Nephron progenitor cell (in vitro differentiated cells): ENCODE results near the gene BORA.
"Not testable (repeated sequence)": the region's sequence is repeated elsewhere in the genome, so short reads cannot be mapped to it uniquely, and the experiment has no call there.

Source experiments
- DNase-seq: peaks from one replicate; pipeline ENCODE4 v3.0.0; 2021
- H3K27ac Mint-ChIP-seq: 2 replicates; pipeline ENCODE4 v1.8.0; 2021; ENCODE audit warnings: mild to moderate bottlenecking, moderate library complexity, mixed read lengths
- H3K27me3 Mint-ChIP-seq: 2 replicates; pipeline ENCODE4 v1.8.0; 2021; ENCODE audit warnings: mild to moderate bottlenecking, low read depth, mixed read lengths; ENCODE audit not compliant: poor library complexity
- H3K36me3 Mint-ChIP-seq: 2 replicates; pipeline ENCODE4 v1.8.0; 2021; ENCODE audit warnings: low read depth, mixed read lengths
- H3K4me1 Mint-ChIP-seq: 2 replicates; pipeline ENCODE4 v1.8.0; 2021; ENCODE audit warnings: mixed read lengths
- H3K4me3 Mint-ChIP-seq: 2 replicates; pipeline ENCODE4 v1.8.0; 2021; ENCODE audit warnings: mild to moderate bottlenecking, moderate library complexity, mixed read lengths
- H3K9me3 Mint-ChIP-seq: 2 replicates; pipeline ENCODE4 v1.8.0; 2021; ENCODE audit warnings: mild to moderate bottlenecking, moderate library complexity, mixed read lengths
- CTCF ChIP-seq: fragments of 200-600 bp; sonication (generic); IDR thresholded peaks from 2 replicates; pipeline ENCODE4 v1.5.0; 2021; ENCODE audit warnings: antibody characterized with exemption

The BORA gene

DNA sequence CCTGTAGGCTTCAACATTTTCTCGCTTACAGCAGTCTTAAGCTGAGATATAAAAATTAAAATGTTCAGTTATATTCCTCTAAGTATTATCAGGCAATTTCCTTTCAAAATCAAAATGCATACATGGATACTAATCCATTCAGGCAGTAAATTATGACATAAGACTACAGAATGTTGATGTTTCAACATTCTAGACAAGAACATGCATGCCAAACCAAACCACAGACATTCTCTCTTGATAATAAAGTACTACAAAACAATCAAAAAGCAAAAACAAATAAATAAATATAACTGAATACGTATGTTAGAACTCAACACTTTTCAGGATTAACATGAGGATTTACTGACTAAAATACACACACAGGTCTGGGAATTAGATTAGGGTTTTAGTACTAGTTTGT, 46.3 kb downstream of the BORA start:
- Mint-ChIP-seq H3K4me3 (no peak overlapping the region), H3K9me3 (no peaks in the 10 kb centered on the region), H3K27me3 (no peaks in the 10 kb centered on the region), H3K36me3 (peaks cover 72% of the 10 kb centered on the region), H3K4me1 (no peaks in the 10 kb centered on the region), H3K27ac (no peak overlapping the region)
- no peak for DNase-seq
- no peak for TF ChIP-seq CTCF

GRCh38 chr13:72781451-72782439, 54.0 kb downstream of the BORA start, which contains the start of the genes DIS3 and PIBF1:
TSS of gene DIS3 (minus strand) at chr13:72781900. CDS start at chr13:72781832, 68 bp downstream.
TSS of gene PIBF1 (plus strand) at chr13:72782133. CDS start at chr13:72783470, 1,337 bp downstream.
- TF ChIP-seq CTCF, result no peak
- Mint-ChIP-seq H3K27ac (peak within 1 kb of the TSS; percentile 100), H3K36me3 (peaks cover 43% of the 10 kb centered on the region), H3K27me3 (no peaks in the 10 kb centered on the region), H3K4me3 (peak within 1 kb of the TSS; percentile 98), H3K4me1 (peaks cover 55% of the 10 kb centered on the region), H3K9me3 (no peaks in the 10 kb centered on the region)
- peak; percentile 95 for DNase-seq

DNA sequence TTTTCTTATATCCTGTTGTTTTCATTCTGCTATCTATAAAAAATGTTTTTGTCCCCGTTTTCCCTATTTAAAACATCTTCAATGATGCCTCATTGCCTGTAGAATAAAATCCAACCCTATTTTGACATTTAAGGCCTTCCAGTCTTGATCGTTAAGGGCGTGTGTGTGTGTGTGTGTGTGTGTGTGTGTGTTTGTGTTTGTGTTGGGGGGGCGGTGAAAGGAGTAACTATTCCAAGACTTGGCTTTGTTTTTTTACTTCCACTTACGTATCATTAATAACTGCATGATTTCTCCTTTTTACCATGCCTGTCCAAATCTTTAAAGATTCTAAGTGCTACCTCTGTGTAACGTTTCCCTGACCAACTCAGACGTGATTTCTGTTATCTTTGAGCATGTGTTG, 55.0 kb downstream of the BORA start:
- peak overlapping the region; percentile 98 for H3K4me3 Mint-ChIP-seq
- no peaks in the 10 kb centered on the region for H3K27me3 Mint-ChIP-seq
- no peak for TF ChIP-seq CTCF
- peaks cover 34% of the 10 kb centered on the region for H3K36me3 Mint-ChIP-seq
- H3K27ac Mint-ChIP-seq, result peak overlapping the region; percentile 100
- peaks cover 55% of the 10 kb centered on the region for H3K4me1 Mint-ChIP-seq
- H3K9me3 Mint-ChIP-seq, result no peaks in the 10 kb centered on the region
- peak; percentile 8 for DNase-seq

DNA sequence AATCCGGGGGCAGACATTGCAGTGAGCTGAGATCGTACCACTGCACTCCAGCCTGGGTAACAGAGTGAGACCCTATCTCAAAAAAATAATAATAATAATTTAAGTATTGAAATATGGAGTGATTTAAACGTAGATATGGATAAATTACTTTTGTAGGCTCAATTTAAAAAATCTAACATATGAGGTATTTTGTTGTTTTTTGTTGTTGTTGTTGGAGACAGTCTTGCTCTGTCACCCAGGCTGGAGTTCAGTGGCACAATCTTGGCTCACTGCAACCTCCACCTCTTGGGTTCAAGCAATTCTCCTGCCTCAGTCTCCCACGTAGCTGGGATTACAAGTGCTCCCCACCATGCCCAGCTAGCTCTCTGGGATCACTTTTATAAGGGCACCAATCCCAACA, 57.0 kb downstream of the BORA start:
- peak overlapping the region; percentile 31 for H3K4me3 Mint-ChIP-seq
- H3K4me1 Mint-ChIP-seq, result peaks cover 48% of the 10 kb centered on the region

GRCh38 chr13:72788831-72789230, 61.1 kb downstream of the BORA start:
- TF ChIP-seq CTCF, result no peak
- no peaks in the 10 kb centered on the region for H3K27me3 Mint-ChIP-seq
- H3K9me3 Mint-ChIP-seq, result no peaks in the 10 kb centered on the region
- DNase-seq, result no peak
- peaks cover 18% of the 10 kb centered on the region for H3K4me1 Mint-ChIP-seq
- H3K36me3 Mint-ChIP-seq, result peaks cover 60% of the 10 kb centered on the region
- no peak overlapping the region for H3K4me3 Mint-ChIP-seq
- H3K27ac Mint-ChIP-seq, result no peak overlapping the region

More for the DNA sequence above, 57.0 kb downstream of the BORA start:
- not testable (repeated sequence) for H3K9me3 Mint-ChIP-seq, H3K27me3 Mint-ChIP-seq, DNase-seq, H3K27ac Mint-ChIP-seq
- peaks cover 28% of the 10 kb centered on the region for H3K36me3 Mint-ChIP-seq

GRCh38 chr13:72792640-72793039, 64.9 kb downstream of the BORA start:
- H3K27ac Mint-ChIP-seq, result no peak overlapping the region
- DNase-seq, result no peak
- H3K4me3 Mint-ChIP-seq, result no peak overlapping the region
- no peaks in the 10 kb centered on the region for H3K27me3 Mint-ChIP-seq
- TF ChIP-seq CTCF, result no peak
- H3K36me3 Mint-ChIP-seq, result peaks cover 69% of the 10 kb centered on the region
- no peaks in the 10 kb centered on the region for H3K4me1 Mint-ChIP-seq
- no peaks in the 10 kb centered on the region for H3K9me3 Mint-ChIP-seq
